GM12801 (cell line): ENCODE results near the gene KLHL2.

Source experiments
- CTCF ChIP-seq: IDR thresholded peaks from one replicate; pipeline ENCODE4 v1.5.1; 2011; ENCODE audit warnings: control low read depth; ENCODE audit not compliant: insufficient read length; ENCODE audit errors: extremely low read depth

Gene KLHL2

GRCh38 chr4:165234766-165235165 lies 27.4 kb downstream of the KLHL2 start:
- TF ChIP-seq CTCF, result no peak

GRCh38 chr4:165248102-165248501 lies 40.7 kb downstream of the KLHL2 start:
- no peak for TF ChIP-seq CTCF

GRCh38 chr4:165288226-165288625 lies 80.9 kb downstream of the KLHL2 start:
- TF ChIP-seq CTCF, result no peak

- no peak for TF ChIP-seq CTCF
These were observed 81.5 kb downstream of the KLHL2 start for GRCh38 chr4:165288639-165289422.

GRCh38 chr4:165289423-165289785 lies 82.0 kb downstream of the KLHL2 start:
- no peak for TF ChIP-seq CTCF

- TF ChIP-seq CTCF, result no peak
These were observed 85.7 kb downstream of the KLHL2 start for GRCh38 chr4:165293061-165293460.

GRCh38 chr4:165293927-165294649 lies 86.7 kb downstream of the KLHL2 start:
- TF ChIP-seq CTCF, result no peak
